ENCODE data around the gene ELOVL7. TPM values are rescaled to one million over a fixed set of nuclear protein-coding genes. Genes with fewer than 3 reads are reported as not detected.

Gene ELOVL7
- total RNA-seq, 1 donor from 2014 or later: 22.1 TPM

DNA sequence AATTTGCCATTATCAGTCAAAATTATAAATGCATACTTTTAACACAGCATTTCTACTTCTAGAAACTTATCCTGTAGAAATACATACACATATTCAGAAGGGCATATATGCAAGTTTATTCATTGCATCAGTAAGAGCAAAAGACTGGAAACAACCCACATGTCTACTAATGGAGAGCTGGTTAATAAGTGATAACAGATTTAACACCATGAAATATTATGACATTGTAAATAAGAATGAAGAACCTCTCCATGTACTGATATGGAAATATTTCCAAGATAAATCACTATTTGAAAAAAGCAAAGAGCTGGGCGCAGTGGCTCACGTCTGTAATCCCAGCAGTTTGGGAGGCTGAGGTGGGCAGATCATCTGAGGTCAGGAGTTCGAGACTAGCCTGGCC is 54.5 kb downstream of the ELOVL7 start:
- Histone ChIP-seq H3K36me3 (ENCODE audit: control insufficient read depth, insufficient read depth, low read length) (no peaks in the 10 kb centered on the region), H3K27me3 (ENCODE audit: control insufficient read depth, insufficient read depth, low read length) (no peaks in the 10 kb centered on the region), H3K4me3 (ENCODE audit: low read depth, low read length) (no peak overlapping the region)
- DNase-seq (ENCODE audit: low read depth): no peak
- TF ChIP-seq, protein P1, sequence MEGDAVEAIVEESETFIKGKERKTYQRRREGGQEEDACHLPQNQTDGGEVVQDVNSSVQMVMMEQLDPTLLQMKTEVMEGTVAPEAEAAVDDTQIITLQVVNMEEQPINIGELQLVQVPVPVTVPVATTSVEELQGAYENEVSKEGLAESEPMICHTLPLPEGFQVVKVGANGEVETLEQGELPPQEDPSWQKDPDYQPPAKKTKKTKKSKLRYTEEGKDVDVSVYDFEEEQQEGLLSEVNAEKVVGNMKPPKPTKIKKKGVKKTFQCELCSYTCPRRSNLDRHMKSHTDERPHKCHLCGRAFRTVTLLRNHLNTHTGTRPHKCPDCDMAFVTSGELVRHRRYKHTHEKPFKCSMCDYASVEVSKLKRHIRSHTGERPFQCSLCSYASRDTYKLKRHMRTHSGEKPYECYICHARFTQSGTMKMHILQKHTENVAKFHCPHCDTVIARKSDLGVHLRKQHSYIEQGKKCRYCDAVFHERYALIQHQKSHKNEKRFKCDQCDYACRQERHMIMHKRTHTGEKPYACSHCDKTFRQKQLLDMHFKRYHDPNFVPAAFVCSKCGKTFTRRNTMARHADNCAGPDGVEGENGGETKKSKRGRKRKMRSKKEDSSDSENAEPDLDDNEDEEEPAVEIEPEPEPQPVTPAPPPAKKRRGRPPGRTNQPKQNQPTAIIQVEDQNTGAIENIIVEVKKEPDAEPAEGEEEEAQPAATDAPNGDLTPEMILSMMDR (IDR thresholded peaks at IDR 0.05; ENCODE audit: insufficient read depth, low read length, severe bottlenecking): no peak
- FAIRE-seq: no peak

DNA sequence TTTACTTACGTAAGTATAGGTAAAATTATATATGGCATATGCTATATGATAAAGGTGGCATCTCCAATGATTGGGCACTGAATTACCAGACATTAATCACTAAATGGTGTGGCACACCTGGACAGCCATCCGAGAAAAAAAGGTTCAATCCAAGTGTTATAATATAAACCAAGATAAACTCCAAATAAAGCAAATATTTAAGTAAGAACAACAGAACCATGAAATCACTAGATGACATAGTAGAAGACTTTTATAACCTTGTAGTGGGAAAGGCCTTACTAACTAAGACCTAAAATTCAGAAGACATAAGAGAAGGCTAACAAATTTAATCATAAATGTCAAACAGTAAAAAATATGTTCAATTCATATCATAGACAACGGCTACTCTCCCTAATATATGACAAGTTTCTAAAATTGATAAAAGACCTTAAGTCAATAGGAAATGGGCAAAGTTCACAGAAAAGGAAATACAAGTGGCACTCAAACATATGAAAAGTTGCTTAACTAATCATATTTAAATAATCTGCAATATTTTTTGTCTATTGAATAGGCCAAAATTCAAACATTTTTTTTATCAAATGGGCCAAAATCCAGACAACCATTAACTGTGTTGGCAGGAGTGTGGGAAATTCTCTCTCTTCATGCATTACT is 55.1 kb downstream of the ELOVL7 start:
- FAIRE-seq (no peak), DNase-seq (ENCODE audit: low read depth) (no peak)
- no peaks in the 10 kb centered on the region for H3K36me3 ChIP-seq (ENCODE audit: control insufficient read depth, insufficient read depth, low read length)
- TF ChIP-seq, protein P1 (IDR thresholded peaks at IDR 0.05; ENCODE audit: insufficient read depth, low read length, severe bottlenecking): no peak
- no peaks in the 10 kb centered on the region for H3K27me3 ChIP-seq (ENCODE audit: control insufficient read depth, insufficient read depth, low read length)
- H3K4me3 ChIP-seq (ENCODE audit: low read depth, low read length): no peak overlapping the region

- no peak overlapping the region for H3K4me3 ChIP-seq (ENCODE audit: low read depth, low read length)
- DNase-seq (ENCODE audit: low read depth) (no peak), FAIRE-seq (no peak)
- TF ChIP-seq, protein P1 (IDR thresholded peaks at IDR 0.05; ENCODE audit: insufficient read depth, low read length, severe bottlenecking): no peak
- H3K36me3 ChIP-seq (ENCODE audit: control insufficient read depth, insufficient read depth, low read length): no peaks in the 10 kb centered on the region
- no peaks in the 10 kb centered on the region for H3K27me3 ChIP-seq (ENCODE audit: control insufficient read depth, insufficient read depth, low read length)
Observed at GRCh38 chr5:60779466-60779865, 64.6 kb downstream of the ELOVL7 start.

DNA sequence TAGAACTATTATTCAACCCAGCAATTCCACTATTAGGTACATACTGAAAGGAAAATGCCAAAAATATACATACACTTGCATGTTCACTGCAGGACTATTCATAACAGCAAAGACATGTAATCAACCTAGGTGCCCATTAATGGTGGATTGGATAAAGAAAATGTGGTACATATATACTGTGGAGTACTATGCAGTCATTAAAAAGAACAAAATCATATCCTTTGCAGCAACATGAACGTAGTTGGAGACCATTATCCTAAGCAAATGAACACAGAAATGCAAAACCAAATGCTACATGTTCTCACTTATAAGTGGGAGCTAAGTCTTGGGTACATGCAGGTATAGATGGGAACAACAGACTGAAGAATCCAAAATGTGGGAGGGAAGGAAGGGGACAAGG is 67.7 kb downstream of the ELOVL7 start:
- Histone ChIP-seq H3K4me3 (ENCODE audit: low read depth, low read length) (no peak overlapping the region), H3K27me3 (ENCODE audit: control insufficient read depth, insufficient read depth, low read length) (no peaks in the 10 kb centered on the region), H3K36me3 (ENCODE audit: control insufficient read depth, insufficient read depth, low read length) (no peaks in the 10 kb centered on the region)
- FAIRE-seq (no peak), DNase-seq (ENCODE audit: low read depth) (no peak)
- TF ChIP-seq, protein P1 (IDR thresholded peaks at IDR 0.05; ENCODE audit: insufficient read depth, low read length, severe bottlenecking): no peak

DNA sequence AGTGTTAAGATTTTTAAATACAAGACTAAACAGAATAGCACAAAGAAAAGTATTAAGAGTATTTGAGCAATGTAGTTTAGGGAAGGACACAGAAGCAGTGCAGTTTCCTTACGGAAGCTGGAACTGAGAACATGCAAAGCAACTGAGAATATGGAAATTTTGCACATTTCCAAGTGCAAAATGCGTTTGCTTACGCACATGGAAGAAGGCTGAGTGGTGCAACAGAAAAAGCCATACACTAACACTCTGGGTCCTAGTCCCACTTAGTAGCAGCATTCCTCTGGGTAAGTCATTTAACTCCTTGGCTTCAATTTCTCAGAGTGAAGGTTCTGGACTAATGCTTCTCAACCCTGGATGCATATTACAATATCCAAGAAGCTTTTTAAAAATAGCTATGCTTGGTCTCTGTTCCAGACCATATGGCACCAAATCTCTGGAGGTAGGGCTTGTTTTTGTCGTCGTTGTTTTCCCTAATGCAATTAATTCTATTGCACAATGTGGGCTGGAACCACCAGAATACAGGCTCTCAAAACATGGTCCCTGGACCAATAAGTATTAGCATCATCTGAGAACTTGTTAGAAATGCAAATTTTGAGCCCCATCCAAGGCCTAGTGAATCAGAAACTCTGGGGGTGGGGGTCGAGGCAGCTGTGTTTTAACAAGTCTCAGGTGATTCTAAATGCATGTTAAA is 78.9 kb downstream of the ELOVL7 start:
- Histone ChIP-seq H3K27me3 (ENCODE audit: control insufficient read depth, insufficient read depth, low read length) (no peaks in the 10 kb centered on the region), H3K4me3 (ENCODE audit: low read depth, low read length) (no peak overlapping the region), H3K36me3 (ENCODE audit: control insufficient read depth, insufficient read depth, low read length) (no peaks in the 10 kb centered on the region)
- TF ChIP-seq, protein P1 (IDR thresholded peaks at IDR 0.05; ENCODE audit: insufficient read depth, low read length, severe bottlenecking): no peak
- FAIRE-seq (no peak), DNase-seq (ENCODE audit: low read depth) (no peak)

All from bronchial epithelial cell (primary cell).